Hematopoietic multipotent progenitor cell (in vitro differentiated cells): ENCODE data around the gene HSPB8. TPM values are rescaled to one million over a fixed set of nuclear protein-coding genes. Genes with fewer than 3 reads are reported as not detected.

Source experiments
- DNase-seq, 3 donors: peaks; one replicate each; pipeline ENCODE4 v3.0.0-alpha.2; 2011 to 2015; ENCODE audit warnings: low read depth in 2 of 3, low spot score in 2 of 3
- total RNA-seq: library from RNA; depleted of rRNA; stranded (reverse); fragments of >200 nt; gene quantifications from one replicate; pipeline ENCODE4 v1.2.3, GENCODE V29; 2012

HSPB8 gene, protein sequence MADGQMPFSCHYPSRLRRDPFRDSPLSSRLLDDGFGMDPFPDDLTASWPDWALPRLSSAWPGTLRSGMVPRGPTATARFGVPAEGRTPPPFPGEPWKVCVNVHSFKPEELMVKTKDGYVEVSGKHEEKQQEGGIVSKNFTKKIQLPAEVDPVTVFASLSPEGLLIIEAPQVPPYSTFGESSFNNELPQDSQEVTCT
- total RNA-seq = not detected

DNA sequence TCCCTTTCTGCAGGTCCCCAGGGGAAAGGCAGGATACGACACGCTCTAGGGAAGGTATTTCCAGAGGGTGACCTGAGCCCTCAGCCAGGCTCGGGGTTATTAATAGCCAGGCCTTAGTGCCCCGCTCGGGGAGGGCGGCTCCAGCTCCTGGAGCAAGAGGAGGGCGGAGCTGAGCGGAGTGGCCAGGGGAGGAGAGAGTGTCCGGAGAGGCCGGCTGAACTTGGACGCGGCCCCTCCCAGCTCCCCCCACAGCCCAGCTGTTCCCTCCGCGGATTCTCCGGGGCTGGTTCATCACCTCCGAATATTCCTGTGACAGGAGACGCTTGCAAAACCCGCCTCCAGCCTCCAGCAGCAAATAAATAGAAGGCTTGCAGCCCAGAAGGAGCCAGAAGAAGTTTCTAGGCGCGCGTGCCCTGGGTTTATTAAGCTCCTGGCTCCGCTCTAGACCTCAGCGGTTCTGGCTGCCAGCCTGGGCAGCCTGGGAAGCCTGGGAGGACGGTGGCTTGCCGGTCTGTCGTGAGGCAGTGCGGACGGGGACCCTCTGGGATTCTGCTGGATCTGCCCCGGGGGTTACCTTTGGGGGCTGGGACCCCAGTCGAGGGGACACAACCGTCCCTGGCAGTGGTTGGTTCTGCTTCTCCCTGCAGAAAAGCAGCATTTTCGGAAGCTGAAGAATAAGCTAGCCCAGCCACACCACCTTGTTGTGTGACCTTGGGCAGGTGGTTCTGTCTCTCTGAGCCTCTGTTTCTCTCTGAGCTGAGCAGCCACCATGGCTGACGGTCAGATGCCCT is at the start of gene HSPB8:
TSS of gene HSPB8 (plus strand) at position 388 of the 791 bp plus-strand sequence. CDS start at position 770, 382 bp downstream.
- DNase-seq = no peak

DNA sequence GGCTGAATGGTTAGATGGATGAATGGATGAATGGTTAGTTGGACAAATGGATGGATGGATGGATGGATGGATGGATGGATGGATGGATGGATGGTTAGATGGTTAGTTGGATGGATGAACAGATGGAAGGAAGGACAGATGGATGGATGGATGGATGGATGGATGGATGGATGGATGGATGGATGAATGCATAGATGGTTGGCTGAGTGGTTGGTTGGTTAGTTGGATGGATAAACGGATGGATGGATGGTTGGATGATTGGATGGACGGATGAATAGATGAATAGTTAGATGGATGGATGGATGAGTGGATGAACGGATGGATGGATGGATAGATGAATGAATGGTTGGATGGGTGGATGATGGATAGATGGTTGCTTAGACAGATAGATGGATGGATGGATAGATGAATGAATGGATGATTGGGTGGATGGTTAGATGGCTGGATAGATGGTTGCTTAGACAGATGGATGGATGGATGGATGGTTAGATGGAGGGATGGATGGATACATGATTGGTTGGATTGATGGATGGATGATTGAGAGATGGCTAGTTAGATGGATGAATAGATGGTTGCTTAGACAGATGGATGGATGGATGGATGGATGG is 48.8 kb upstream of the HSPB8 start:
- no peak for DNase-seq

DNA sequence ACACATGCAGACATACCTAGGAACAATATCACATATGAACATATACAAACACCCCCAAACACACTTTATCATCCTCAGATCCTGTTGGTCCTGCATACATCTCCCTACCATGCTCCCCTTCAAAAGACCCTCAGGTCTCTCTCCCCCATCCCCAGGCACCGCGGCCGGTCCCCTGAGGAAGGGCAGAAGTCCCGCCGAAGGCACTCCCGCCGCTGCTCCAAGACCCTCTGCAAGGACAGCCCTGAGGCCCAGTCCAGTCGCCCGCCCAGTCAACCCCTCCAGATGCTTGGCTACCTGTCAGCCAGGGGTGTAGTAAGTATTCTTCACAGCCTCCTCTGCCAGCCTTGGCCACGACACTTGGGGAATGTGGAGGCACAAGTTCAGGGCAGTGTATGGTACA is 48.2 kb upstream of the HSPB8 start:
- no peak for DNase-seq

DNA sequence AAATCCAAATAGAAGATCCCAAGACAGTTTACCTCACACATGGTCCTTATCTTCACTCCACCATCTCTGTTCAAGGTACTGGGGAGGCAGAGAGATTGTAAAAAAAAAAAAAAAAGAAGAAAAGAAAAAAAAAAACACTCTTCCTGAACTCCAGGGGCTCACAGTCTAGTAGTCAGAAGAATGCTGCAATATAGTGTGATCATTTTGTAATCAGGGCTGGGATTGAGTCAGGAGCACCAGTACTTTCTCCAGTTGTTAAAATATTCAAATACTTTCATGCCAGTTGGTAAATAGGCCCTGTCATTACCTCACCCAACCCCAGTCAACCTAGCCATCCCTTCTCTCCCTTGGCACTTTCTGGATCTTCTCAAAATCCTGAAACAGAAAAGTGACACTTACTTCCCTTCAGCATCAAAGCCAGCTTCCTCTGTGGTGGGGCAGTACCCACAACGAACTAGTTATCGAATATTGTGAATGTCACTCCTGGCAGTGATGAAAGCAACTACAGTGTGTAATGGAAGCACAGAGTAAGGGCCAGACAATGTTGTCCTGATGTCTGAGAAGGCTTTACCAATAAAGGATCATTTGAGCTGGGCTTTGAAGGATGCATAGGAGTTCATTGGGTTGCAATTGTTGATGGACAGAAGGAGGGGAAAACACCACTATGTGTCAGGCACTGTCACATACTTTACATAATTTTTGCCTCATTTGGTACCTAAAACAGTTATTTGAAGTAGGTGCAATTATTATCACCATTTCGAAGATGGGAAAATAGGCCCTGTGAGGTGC is 44.3 kb upstream of the HSPB8 start:
- no peak for DNase-seq

DNA sequence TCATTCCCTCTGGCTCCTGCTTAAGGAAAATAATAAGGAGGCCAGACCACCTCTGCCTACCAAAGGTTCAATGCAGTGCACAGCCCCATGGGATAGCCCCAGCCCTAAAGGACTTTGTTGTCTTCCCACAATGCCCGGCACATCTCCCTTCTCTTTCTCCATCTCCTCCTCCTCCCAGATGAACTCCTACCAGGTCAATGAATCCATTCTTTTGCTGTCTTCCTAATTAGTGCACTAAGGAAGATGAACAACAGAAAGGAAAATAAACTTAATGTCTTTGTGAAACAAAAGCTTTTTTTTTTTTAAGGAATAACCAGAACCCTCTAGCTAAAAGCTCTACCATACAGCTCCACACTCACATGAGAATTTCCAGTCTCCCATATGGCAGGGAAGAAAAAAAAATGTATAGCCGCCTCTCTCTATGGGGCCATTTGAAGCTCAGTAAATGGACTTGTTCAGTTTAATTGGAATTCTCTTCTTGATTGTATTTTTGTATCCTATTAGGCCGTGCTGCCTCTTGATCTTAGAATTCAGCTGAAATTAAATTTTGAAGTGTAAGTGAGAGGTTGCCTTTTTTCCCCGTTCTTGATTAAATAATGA is 41.8 kb upstream of the HSPB8 start:
- DNase-seq = no peak

DNA sequence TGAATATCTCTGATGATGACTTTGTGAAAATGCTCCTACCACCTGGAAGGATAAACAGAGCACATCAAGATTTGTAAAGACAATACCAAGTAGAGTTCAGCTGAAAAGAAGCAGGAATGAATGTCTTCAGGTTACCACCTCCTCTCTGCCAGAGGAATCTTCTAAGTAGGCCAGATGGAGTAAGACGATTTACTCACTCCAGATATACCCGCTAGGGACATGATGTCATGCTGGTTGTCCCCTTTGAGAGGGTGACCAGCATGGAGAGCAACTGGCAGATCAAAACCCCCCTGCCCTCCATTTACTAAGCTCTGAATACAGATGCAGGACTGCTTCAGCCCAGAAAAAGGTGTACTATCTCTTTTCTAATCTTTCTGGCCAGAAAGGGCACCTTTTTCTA is 39.3 kb upstream of the HSPB8 start:
- DNase-seq = no peak

DNA sequence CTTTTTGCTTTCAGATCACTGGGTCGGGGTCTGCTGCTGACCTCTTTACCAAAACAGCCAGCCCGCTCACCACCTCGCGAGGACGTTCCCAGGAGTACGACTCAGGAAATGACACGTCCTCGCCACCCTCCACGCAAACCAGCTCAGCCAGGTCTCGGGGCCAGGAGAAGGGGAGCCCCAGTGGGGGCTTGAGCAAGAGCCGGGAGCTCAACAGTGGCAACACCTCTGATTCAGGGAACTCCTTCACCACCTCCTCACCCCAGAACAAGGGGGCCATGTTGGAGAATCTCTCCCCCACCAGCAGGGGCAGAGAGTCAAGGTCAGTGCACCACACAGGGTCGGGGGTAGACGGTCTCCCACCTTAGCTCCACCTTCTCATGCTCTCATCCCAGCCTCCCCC is 33.4 kb upstream of the HSPB8 start:
- DNase-seq = no peak

DNA sequence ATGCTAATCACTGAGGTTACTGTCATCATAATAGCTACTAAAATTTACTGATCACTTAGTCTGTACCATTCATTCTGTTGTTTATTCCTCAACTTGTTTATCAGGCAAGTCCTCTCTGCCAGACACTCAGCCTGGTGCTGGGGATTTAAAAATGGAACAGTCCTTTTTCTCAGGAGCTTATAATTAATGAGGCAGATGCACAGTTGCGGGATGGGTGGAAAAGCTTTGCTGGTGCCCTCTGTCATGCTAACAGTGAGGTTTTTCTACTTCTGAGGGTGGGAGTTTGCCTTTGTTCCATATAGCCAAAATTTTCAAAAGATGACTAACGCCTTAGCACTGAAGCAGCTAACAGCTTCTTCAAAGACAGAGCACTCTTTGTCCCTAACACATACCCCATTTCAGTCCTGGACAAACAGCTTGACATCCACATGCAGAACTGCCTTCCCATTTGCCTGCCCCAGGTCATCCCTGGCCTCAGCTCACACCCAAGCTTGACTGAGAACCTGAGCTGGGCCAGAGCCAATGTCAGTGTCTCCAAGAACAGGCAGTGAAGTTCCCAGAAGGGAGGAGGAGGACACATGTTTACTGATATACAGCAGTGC is 30.8 kb upstream of the HSPB8 start:
- DNase-seq = no peak

DNA sequence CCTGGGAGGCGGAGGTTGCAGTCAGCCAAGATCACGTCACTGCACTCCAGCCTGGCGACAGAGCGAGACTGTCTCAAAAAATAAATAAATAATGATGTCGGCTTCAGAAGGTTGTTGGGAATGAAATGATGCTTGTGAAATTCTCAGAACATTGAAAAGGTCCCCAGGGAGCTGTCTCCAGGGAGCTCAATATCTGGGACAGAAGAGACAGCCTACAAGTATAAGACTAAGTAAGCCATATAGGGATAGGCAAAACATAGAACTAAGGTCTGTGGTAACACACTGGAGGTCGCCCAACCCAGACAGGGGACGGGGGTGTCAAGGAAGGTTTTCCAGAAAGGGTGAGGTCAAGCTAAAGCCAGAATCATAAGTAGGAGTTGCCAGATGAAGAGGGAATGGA is 29.5 kb upstream of the HSPB8 start:
- no peak for DNase-seq

DNA sequence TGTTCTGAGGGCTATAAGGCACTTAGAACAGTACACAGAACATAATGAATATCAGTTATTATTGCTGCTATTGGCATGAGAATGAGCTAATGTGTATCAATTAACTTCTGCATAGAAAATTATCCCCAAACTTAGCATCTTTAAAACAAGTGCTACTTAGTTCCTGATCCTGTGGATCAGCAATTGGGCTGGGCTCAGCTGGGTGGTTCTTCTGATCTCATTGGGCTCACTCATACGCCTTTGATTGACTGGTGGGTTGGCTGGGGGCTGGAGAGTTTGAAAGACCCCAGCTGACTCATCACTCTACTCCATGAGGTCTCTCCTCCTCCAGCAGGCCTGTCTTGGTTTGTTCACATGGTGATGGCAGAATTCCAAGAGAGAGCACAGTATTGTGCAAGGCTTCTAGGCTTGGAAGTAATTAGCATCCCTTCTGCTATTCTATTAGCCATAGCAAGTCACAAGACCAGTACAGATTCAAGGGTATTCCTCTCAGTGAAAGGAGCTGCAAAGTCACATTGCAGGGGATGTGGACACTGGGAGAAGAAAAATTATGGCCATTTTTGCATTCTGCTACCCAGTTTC is 27.2 kb upstream of the HSPB8 start:
- DNase-seq = no peak

DNA sequence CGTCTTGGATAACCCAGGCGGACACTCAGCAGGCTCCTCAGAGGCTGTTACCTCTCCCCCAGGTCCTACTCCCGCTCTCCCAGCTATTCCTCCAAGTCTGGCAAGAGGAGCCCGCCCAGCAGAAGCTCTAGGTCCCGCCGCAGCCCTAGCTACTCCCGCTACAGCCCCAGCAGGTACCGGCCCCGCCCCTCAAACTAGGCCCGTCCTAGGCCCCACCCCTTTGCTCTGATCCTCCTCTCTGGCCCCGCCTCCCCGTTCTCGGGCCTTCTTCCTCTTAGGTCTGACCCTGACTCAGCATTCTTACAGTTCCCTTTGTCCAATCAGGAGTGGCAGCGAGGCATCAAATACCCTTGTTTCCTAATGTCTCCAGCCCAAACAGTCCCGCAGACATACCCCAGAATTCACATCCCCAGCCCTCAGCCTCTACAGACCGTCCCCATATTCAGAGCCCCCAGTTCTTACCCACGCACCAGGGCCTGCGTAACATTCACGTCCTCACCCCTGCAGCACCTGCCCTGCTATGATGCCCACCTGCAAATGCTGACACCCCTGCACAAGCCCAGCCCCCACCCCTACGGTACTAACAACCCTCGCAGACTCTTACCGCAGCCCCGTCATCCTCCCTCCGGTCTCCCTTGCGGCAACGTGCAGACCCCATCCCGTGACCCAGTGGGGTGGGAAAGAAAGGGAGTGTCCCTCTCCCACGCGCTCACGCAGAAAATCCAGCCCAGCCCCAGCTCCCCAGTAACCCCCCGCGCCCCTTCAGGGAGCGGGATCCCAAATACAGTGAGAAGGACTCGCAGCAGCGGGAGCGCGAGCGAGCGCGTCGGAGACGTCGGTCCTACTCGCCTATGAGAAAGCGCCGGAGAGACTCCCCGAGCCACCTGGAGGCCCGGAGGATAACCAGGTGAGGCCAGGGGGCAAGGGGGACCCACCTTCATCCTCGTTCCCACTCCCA is 25.0 kb upstream of the HSPB8 start:
- DNase-seq = peak in 2 of 3 donors; percentile 86 to 93

DNA sequence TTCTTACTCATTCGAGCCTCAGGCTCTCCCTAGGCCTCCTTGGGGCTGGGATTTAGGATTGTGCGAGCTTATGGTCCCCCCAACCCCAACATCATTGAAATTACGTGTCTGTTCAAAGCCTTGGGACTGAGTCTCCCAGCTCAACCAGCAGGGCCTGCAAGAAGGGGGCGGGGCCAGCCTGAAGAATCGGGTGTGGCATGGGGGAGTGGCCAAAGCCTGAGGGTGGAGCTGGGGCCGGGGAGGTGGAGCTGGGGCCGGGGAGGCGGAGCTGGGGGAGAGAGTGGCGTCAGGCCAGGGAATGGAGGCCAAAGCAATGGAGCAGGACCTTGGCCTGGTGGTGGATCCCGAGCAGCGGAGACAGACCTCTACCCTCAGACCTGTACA is 24.3 kb upstream of the HSPB8 start:
- peak in 2 of 3 donors; percentile 10 to 18 for DNase-seq

DNA sequence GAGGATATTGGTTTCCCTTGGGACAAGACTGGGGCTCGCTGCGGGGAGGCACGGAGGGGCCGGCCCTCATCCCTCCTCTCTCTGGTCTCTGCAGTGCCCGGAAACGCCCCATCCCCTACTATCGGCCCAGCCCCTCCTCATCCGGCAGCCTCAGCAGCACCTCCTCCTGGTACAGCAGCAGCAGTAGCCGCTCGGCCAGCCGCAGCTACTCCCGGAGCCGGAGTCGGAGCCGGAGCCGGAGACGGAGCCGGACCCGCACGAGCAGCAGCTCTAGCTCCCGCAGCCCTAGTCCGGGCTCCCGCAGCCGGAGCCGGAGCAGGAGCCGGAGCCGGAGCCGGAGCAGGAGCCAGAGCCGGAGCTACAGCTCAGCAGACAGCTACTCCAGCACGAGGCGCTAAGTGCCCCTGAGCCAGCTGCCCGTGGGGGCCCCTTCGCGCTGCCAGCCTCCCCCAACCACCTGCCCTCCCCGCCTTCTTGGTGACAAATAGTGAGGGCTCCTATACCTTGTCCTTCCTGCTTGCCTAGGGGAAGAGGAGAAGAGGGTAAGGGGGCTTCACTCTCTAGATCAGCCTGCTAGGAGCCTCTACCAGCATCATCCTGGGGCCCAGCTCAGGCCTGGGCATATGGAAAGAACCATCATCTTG is 22.2 kb upstream of the HSPB8 start:
- DNase-seq = no peak

DNA sequence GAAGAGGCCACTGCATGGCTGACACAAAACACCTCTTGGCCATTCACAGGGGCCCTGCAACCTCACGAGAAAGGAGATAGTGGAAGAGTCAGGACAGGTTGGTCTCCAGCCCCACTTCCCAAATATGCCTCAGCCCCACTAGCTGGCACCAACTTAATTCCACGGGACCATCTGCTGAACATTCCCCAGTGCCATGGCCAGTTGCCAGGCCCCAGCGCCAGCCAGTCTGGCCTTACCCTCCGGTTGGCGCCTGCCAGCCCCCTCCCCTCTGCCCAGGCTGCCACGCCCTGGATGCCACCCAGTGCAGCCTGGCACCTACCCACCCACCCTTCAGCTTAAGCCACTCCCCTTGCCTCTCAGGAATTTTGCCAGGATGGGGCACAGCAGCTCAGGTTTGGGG is 21.2 kb upstream of the HSPB8 start:
- no peak for DNase-seq

DNA sequence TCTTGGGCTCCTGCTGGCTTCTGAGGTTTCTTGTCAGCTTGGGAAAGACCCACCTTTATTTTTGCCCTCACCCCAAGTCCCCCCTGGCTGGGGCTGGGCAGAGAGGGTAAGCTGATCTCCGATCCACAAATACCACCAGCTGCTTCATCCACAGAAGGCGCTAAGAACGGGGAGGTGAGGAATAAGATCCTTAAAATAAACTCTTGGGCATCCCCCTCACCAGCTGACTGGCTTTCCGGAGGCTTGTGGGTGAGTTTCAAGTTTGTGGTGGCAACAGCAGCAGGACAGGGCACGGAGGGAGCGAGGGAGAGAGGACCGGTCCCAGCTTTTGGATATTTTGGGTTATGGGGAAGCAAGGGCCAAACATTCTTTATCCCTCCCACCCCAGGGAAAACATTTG is 20.8 kb upstream of the HSPB8 start:
- no peak for DNase-seq

DNA sequence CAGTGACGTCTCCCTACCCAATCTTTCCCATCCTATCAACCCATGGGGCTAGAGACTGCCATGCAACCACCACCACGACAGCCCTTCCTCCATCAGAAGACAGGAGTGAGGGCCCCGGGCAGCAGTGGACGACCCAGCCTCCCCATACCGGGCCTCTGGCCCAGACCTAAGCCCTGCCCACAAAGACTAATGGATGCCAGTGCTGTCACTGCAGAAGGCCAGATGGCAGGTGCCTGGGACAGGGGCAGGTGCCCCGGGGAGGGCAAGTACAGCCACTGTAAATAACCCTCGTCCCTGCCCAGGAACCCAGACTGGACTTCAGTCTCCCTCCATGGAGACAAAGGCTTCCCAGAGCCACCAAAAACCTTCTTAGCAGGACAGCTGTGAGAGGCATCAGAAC is 20.3 kb upstream of the HSPB8 start:
- DNase-seq = no peak

DNA sequence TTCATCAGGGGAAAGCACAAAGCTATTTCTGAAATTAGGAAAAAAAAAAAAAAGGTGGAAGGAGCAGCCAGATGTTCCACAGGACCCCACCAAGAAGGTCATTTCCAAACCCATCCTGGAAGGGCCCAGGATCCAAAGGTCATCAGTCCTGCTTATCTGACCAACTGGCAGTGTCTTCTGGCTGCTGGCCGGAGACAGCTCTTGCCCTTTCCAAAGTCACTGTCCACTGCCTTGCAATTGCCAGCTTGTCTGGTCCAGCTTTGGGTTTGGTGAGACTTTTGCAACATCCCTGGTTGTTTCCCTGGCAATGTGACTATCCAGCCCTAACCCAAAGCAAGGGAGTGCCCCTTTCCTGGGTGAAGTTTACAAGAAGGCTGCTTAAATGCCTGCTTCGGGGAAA is 18.9 kb upstream of the HSPB8 start:
- no peak for DNase-seq

DNA sequence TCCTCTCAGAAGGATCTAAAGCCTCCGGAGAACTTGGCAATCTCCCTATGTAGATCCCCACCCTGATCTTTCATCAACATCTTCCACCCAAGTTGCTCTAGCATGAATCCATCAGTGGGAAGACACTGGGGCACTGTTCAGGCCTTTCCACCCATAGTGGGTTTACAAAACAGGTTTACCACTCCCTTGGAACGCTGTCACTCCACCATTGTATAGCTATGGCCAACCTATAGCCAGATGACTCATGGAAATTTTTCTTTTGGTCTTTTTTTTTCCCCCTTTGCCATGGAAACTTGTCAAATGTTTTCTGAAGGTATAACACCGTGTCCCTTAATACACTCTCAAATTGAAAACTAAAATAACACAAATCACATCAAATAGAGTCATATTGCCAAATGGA is 10.8 kb upstream of the HSPB8 start:
- DNase-seq = no peak

DNA sequence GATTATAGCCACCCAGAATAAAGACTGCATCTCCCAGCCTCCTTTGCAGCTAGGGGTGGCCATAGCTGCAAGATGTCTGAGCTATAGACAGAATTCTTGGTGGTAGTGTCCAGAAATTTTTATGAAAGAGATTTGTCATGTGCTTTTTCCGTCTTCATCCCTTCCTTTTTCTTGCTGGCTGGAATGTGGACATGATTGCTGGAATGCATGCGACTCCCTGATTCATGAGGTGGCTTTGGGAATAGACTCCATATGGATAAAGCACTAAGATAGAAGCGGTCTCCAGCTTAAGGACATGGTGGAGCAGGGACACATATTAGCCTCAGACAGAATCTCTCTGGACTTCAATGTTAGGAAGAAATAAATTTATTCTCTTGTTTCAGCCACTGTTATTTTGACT is 10.0 kb upstream of the HSPB8 start:
- DNase-seq = no peak
